Subcutaneous abdominal adipose tissue (tissue), 5 donors: ENCODE data around the gene PHF3.
"Not testable (repeated sequence)": the region's sequence is repeated elsewhere in the genome, so short reads cannot be mapped to it uniquely, and the experiment has no call there.

Source experiments
- H3K27ac ChIP-seq: one replicate; pipeline ENCODE4 v1.7.0; 2013; ENCODE audit warnings: low read depth, mild to moderate bottlenecking, inconsistent platforms, low read length, moderate library complexity
- H3K27me3 ChIP-seq, 5 donors: one replicate each; pipeline ENCODE4 v1.7.0; 2013; ENCODE audit warnings: low read length in 5 of 5, inconsistent platforms in 1 of 5; ENCODE audit not compliant: control insufficient read depth in 5 of 5, insufficient read depth in 4 of 5
- H3K36me3 ChIP-seq, 5 donors: one replicate each; pipeline ENCODE4 v1.7.0; 2013; ENCODE audit warnings: low read length in 5 of 5; ENCODE audit not compliant: control insufficient read depth in 5 of 5, insufficient read depth in 5 of 5
- H3K4me1 ChIP-seq, 5 donors: one replicate each; pipeline ENCODE4 v1.7.0; 2013; ENCODE audit warnings: low read length in 5 of 5, mild to moderate bottlenecking in 3 of 5, moderate library complexity in 1 of 5; ENCODE audit not compliant: control insufficient read depth in 5 of 5, insufficient read depth in 5 of 5
- H3K4me3 ChIP-seq, 5 donors: one replicate each; pipeline ENCODE4 v1.7.0; 2013; ENCODE audit warnings: low read length in 5 of 5, low read depth in 1 of 5
- H3K9ac ChIP-seq, 5 donors: one replicate each; pipeline ENCODE4 v1.7.0; 2013; ENCODE audit warnings: low read length in 5 of 5, mild to moderate bottlenecking in 4 of 5, moderate library complexity in 3 of 5
- H3K9me3 ChIP-seq, 5 donors: one replicate each; pipeline ENCODE4 v1.7.0; 2013; ENCODE audit warnings: low read length in 5 of 5; ENCODE audit not compliant: control insufficient read depth in 5 of 5
- donor health status: healthy.
- donor health status: healthy.
- donor health status: healthy.
- donor health status: healthy.
- donor health status: healthy.

Gene PHF3

DNA sequence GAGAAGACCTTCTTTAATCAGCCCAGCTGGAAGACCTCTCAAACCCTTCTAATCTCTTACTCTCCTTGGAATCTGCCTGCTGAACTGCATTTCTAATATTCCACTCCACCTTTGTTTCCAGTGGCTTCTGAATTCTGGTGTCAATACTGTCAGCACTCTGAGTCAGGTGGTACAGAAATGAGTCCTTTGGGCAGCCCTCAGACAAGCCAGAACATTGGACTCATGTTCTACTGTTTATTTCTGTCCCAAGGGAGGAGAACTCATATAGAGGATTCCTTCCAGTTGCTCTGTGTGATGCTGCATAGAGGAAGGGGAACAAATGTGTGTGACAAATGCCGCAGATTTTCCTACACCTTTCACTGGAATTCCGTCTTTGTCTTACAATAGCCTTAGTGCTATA lies 114.8 kb downstream of the PHF3 start:
- H3K9me3 ChIP-seq: peaks cover 0 to 4% (median 0%) of the 10 kb centered on the region in 5 donors
- no peaks in the 10 kb centered on the region for H3K4me1 ChIP-seq
- no peak overlapping the region for H3K27ac ChIP-seq
- peaks cover 0 to 12% (median 4%) of the 10 kb centered on the region in 5 donors for H3K36me3 ChIP-seq
- no peak overlapping the region for H3K4me3 ChIP-seq
- H3K27me3 ChIP-seq: no peaks in the 10 kb centered on the region
- H3K9ac ChIP-seq: no peak overlapping the region

- H3K27ac ChIP-seq, H3K9ac ChIP-seq, H3K9me3 ChIP-seq, H3K4me1 ChIP-seq, H3K27me3 ChIP-seq, H3K4me3 ChIP-seq: not testable (repeated sequence)
- peaks cover 0 to 16% (median 2%) of the 10 kb centered on the region in 5 donors for H3K36me3 ChIP-seq
Observed at GRCh38 chr6:63757275-63757674, 121.7 kb downstream of the PHF3 start.

GRCh38 chr6:63757826-63758225 lies 122.2 kb downstream of the PHF3 start:
- no peaks in the 10 kb centered on the region for H3K27me3 ChIP-seq
- H3K27ac ChIP-seq: no peak overlapping the region
- no peak overlapping the region for H3K4me3 ChIP-seq
- H3K9ac ChIP-seq: no peak overlapping the region
- H3K9me3 ChIP-seq: peaks cover 0 to 4% (median 0%) of the 10 kb centered on the region in 5 donors
- H3K4me1 ChIP-seq: no peaks in the 10 kb centered on the region
- H3K36me3 ChIP-seq: peaks cover 0 to 16% (median 2%) of the 10 kb centered on the region in 5 donors

- Histone ChIP-seq H3K4me1 (no peaks in the 10 kb centered on the region), H3K9ac (no peak overlapping the region), H3K9me3 (peaks cover 0 to 4% (median 0%) of the 10 kb centered on the region in 5 donors), H3K27me3 (no peaks in the 10 kb centered on the region), H3K4me3 (no peak overlapping the region), H3K27ac (no peak overlapping the region), H3K36me3 (peaks cover 0 to 16% (median 2%) of the 10 kb centered on the region in 5 donors)
Observed at GRCh38 chr6:63759605-63760105, 124.1 kb downstream of the PHF3 start.

DNA sequence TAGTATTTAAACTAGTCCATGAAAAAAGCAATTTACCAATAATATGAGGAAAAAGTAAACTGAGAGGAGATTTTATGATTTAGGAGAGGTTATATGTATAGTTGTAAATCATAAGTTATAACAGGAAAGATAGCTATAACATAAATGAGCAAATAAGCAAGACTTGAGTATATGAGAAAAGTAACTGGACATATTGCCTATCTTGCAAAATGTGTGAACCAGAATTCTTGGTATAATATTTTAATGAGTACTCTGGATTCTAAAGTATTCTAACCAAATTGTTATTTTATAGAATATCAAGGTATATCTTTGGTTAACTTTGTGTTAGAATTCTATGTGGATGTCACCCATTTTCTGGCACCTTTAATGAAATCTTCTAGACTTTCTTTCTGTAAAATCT lies 124.6 kb downstream of the PHF3 start:
- H3K9ac ChIP-seq: no peak overlapping the region
- no peaks in the 10 kb centered on the region for H3K27me3 ChIP-seq
- H3K9me3 ChIP-seq: peaks cover 0 to 4% (median 0%) of the 10 kb centered on the region in 5 donors
- peaks cover 0 to 16% (median 2%) of the 10 kb centered on the region in 5 donors for H3K36me3 ChIP-seq
- H3K4me3 ChIP-seq: no peak overlapping the region
- H3K27ac ChIP-seq: no peak overlapping the region
- no peaks in the 10 kb centered on the region for H3K4me1 ChIP-seq

GRCh38 chr6:63764318-63764916 lies 128.8 kb downstream of the PHF3 start:
- no peaks in the 10 kb centered on the region for H3K27me3 ChIP-seq
- no peaks in the 10 kb centered on the region for H3K9me3 ChIP-seq
- no peak overlapping the region for H3K4me3 ChIP-seq
- no peak overlapping the region for H3K27ac ChIP-seq
- no peak overlapping the region for H3K9ac ChIP-seq
- no peaks in the 10 kb centered on the region for H3K4me1 ChIP-seq
- H3K36me3 ChIP-seq: peaks cover 0 to 11% (median 0%) of the 10 kb centered on the region in 5 donors
